Neuronal stem cell (in vitro differentiated cells): Measurements from ENCODE around the gene GALR2.
"Not testable (repeated sequence)": the region's sequence is repeated elsewhere in the genome, so short reads cannot be mapped to it uniquely, and the experiment has no call there.

Experiments used
- DNase-seq: peaks from one replicate; pipeline ENCODE4 v3.0.0-alpha.2; 2013; ENCODE audit warnings: low spot score
- H2AFZ ChIP-seq: one replicate; pipeline ENCODE4 v1.6.1; 2013; ENCODE audit warnings: mild to moderate bottlenecking, low read length, inconsistent platforms
- H2AK5ac ChIP-seq: 2 replicates; pipeline ENCODE4 v1.6.1; 2013; ENCODE audit warnings: low read depth, mild to moderate bottlenecking, inconsistent platforms, low read length, moderate library complexity, mixed read lengths
- H2BK120ac ChIP-seq: 2 replicates; pipeline ENCODE4 v1.6.1; 2013; ENCODE audit warnings: low read depth, mild to moderate bottlenecking, inconsistent platforms, low read length, moderate library complexity, mixed read lengths
- H2BK12ac ChIP-seq: one replicate; pipeline ENCODE4 v1.6.1; 2013; ENCODE audit warnings: low read length, inconsistent platforms
- H2BK15ac ChIP-seq: 2 replicates; pipeline ENCODE4 v1.6.1; 2013; ENCODE audit warnings: mild to moderate bottlenecking, low read length, inconsistent platforms, mixed read lengths
- H2BK5ac ChIP-seq: one replicate; pipeline ENCODE4 v1.6.1; 2013; ENCODE audit warnings: inconsistent platforms, mild to moderate bottlenecking, low read length, moderate library complexity
- H3K14ac ChIP-seq: one replicate; pipeline ENCODE4 v1.6.1; 2013; ENCODE audit warnings: low read length, inconsistent platforms
- H3K18ac ChIP-seq: 2 replicates; pipeline ENCODE4 v1.6.1; 2013; ENCODE audit warnings: low read length, inconsistent platforms
- H3K23ac ChIP-seq: 2 replicates; pipeline ENCODE4 v1.6.1; 2013; ENCODE audit warnings: low read depth, mild to moderate bottlenecking, mixed read lengths, low read length, inconsistent platforms; ENCODE audit not compliant: poor library complexity
- H3K27ac ChIP-seq: replicated peaks from 3 replicates; pipeline ENCODE4 v1.5.1; 2013; ENCODE audit warnings: low read length, inconsistent platforms
- H3K27me3 ChIP-seq, 3 experiments: 2 replicates each; pipeline ENCODE4 v1.6.1; 2013; ENCODE audit warnings: low read length in 3 of 3, mild to moderate bottlenecking in 2 of 3, inconsistent platforms in 1 of 3, low read depth in 1 of 3, mixed read lengths in 1 of 3, moderate library complexity in 1 of 3; ENCODE audit not compliant: control insufficient read depth in 3 of 3, insufficient read depth in 3 of 3
- H3K36me3 ChIP-seq, 2 donors: replicated peaks in 1 of 2; 2 replicates each; pipeline ENCODE4 v1.6.1; 2013; ENCODE audit warnings: low read length in 2 of 2; ENCODE audit not compliant: control insufficient read depth in 2 of 2, insufficient read depth in 2 of 2
- H3K4ac ChIP-seq: 2 replicates; pipeline ENCODE4 v1.6.1; 2013; ENCODE audit warnings: inconsistent platforms, mild to moderate bottlenecking, low read length, moderate library complexity
- H3K4me1 ChIP-seq, 2 donors: 1 replicate in 1 of 2; 2 replicates in 1 of 2; pipeline ENCODE4 v1.6.1; 2013; ENCODE audit warnings: low read length in 2 of 2, low read depth in 1 of 2; ENCODE audit not compliant: control insufficient read depth in 2 of 2, insufficient read depth in 1 of 2
- H3K4me2 ChIP-seq: one replicate; pipeline ENCODE4 v1.6.1; 2013; ENCODE audit warnings: mild to moderate bottlenecking, low read length, inconsistent platforms; ENCODE audit not compliant: insufficient read depth, poor library complexity, severe bottlenecking
- H3K4me3 ChIP-seq, 2 donors: 2 replicates each; pipeline ENCODE4 v1.5.1; 2013; ENCODE audit warnings: low read length in 2 of 2, mild to moderate bottlenecking in 2 of 2, inconsistent platforms in 1 of 2, moderate library complexity in 1 of 2
- H3K79me1 ChIP-seq: one replicate; pipeline ENCODE4 v1.6.1; 2013; ENCODE audit warnings: low read depth, mild to moderate bottlenecking, inconsistent platforms, low read length, moderate library complexity
- H3K9ac ChIP-seq: one replicate; pipeline ENCODE4 v1.6.1; 2013; ENCODE audit warnings: mild to moderate bottlenecking, low read depth, low read length, inconsistent platforms; ENCODE audit not compliant: poor library complexity
- H3K9me3 ChIP-seq, 2 donors: replicated peaks in 1 of 2; 2 replicates each; pipeline versions ENCODE3 to v1.6.1; 2013; ENCODE audit warnings: low read length in 2 of 2, mild to moderate bottlenecking in 2 of 2, inconsistent platforms in 1 of 2, low read depth in 1 of 2, mixed read lengths in 1 of 2, moderate library complexity in 1 of 2; ENCODE audit not compliant: control insufficient read depth in 2 of 2, insufficient read depth in 1 of 2
- H4K8ac ChIP-seq: one replicate; pipeline ENCODE4 v1.6.1; 2013; ENCODE audit warnings: low read depth, mild to moderate bottlenecking, inconsistent platforms, low read length, moderate library complexity
- H4K91ac ChIP-seq: one replicate; pipeline ENCODE4 v1.6.1; 2013; ENCODE audit warnings: low read length, low read depth, mild to moderate bottlenecking, inconsistent platforms; ENCODE audit not compliant: poor library complexity
- WGBS, 2 donors: extraction: QIAGEN DNeasy Blood & Tissue Kit; methylation state at CpG; one replicate each; pipeline ENCODE4 v1.1.7; 2013; ENCODE audit warnings: missing lambda C conversion rate in 2 of 2, mixed read lengths in 1 of 2; ENCODE audit not compliant: insufficient read length in 2 of 2, insufficient replicate concordance in 1 of 2; ENCODE audit errors: extremely low coverage in 2 of 2; 5-methylcytosine and 5-hydroxymethylcytosine counted together

Gene GALR2

DNA sequence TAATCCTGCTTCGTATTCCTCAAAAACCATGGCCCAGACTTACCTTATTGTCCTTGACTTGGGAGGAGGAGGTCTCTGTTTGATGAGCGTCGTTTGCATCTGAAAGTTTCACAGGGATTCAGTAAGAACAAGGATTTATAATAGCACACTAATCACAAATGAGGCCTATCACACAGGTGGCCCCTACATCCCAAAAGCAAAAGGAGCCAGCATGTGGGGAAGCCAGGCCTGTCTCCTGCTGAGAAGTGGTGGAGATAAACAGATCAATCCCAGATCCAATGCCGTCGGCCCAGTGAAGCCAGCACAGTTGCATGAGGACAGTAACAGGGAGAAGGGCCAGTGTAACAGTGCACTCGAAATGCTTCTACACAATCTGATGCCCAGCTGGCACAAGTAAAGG lies 34.2 kb upstream of the GALR2 start:
- H2BK12ac ChIP-seq = no peak overlapping the region
- H2AFZ ChIP-seq = no peak overlapping the region
- H3K9me3 ChIP-seq = no peaks in the 10 kb centered on the region
- no peak overlapping the region for H4K91ac ChIP-seq
- H3K79me1 ChIP-seq = no peaks in the 10 kb centered on the region
- no peak overlapping the region for H2AK5ac ChIP-seq
- WGBS, 2 donors = no CpG with 5 or more reads among the region's 6 CpGs
- H2BK120ac ChIP-seq = no peak overlapping the region
- peaks cover 0 to 8% of the 10 kb centered on the region in 2 donors for H3K4me1 ChIP-seq
- H3K18ac ChIP-seq = no peak overlapping the region
- no peak overlapping the region for H3K4ac ChIP-seq
- H3K36me3 ChIP-seq = peaks cover 46 to 86% of the 10 kb centered on the region in 2 donors
- no peak overlapping the region for H3K23ac ChIP-seq
- H3K14ac ChIP-seq = no peak overlapping the region
- H3K27me3 ChIP-seq = peaks cover 0 to 1% (median 0%) of the 10 kb centered on the region in 3 experiments
- no peak overlapping the region for H2BK15ac ChIP-seq
- H3K9ac ChIP-seq = no peak overlapping the region
- H2BK5ac ChIP-seq = no peak overlapping the region
- no peak for DNase-seq
- H3K4me3 ChIP-seq = peak overlapping the region in 1 of 2 donors; percentile 39
- no peak overlapping the region for H3K4me2 ChIP-seq
- H4K8ac ChIP-seq = no peak overlapping the region
- H3K27ac ChIP-seq = no peak overlapping the region

DNA sequence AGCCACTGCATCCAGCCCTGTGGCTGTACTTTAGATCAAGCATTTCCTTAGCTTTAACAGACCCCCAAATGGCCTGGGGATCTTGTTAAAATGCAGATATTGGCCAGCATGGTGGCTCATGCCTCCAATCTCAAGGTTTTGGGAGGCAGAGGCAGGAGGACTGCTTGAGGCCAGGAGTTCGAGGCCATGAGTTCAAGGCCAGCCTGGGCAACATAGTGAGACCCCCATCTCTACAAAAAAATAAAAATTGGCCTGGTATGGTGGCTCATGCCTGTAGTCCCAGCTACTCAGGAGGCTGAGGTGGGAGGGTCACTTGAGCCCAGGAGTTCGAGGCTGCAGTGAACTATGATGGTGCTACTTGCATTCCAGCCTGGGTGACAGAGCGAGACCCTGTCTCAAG lies 31.7 kb upstream of the GALR2 start:
- not testable (repeated sequence) for H2BK5ac ChIP-seq, H3K4me3 ChIP-seq, H3K27ac ChIP-seq, H3K4me2 ChIP-seq, H3K9ac ChIP-seq, H3K23ac ChIP-seq, H2BK15ac ChIP-seq, H3K79me1 ChIP-seq, H4K91ac ChIP-seq, H2AK5ac ChIP-seq, H3K14ac ChIP-seq, H3K9me3 ChIP-seq, H3K4me1 ChIP-seq, DNase-seq, H2BK120ac ChIP-seq, H3K27me3 ChIP-seq, H2BK12ac ChIP-seq, H3K18ac ChIP-seq, H2AFZ ChIP-seq, H3K4ac ChIP-seq, H4K8ac ChIP-seq
- H3K36me3 ChIP-seq = peaks cover 61 to 96% of the 10 kb centered on the region in 2 donors
- no CpG with 5 or more reads among the region's 3 CpGs for WGBS, 2 donors

DNA sequence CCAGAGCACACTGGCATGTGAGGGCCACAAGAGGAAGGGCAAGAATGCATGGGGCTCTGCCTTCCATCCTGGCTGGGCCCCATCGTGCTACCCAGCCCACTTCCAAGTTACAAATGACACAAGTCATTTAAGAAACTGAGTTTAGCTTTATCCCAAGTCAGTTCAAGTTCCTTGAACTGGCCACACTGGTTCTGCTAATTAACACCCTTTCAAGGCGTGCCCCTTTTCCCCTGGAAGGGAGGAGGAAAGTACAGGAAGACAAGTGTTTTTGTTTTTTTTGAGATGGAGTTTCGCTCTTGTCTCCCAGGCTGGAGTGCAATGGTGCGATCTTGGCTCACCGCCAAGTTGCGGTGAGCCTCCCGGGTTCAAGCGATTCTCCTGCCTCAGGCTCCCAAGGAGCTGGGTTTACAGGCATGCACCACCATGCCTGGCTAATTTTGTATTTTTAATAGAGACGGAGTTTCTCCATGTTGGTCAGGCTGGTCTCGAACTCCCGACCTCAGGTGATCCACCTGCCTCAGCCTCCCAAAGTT lies 30.0 kb upstream of the GALR2 start:
- not testable (repeated sequence) for H2BK5ac ChIP-seq, H2AK5ac ChIP-seq
- no CpG with 5 or more reads among the region's 11 CpGs for WGBS, 2 donors

DNA sequence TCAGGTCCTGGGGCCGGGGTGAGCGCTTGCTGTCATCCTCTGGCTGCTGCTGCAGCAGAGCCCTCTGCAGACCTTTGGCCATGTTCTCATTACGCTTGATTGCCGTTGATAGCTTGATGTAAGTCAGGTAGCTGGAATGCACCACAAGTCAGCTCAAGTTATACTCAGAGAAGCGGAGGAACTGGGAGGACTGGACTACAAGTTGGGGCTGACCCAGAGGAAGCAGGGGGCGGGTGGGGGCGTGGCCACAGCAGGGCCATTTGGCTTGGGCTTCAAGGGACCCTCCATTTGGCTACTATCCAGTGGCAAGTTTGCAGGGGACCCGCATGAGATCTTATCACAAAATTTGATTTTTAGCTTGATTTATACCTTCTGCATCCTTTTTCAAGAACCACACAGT lies 28.5 kb upstream of the GALR2 start:
- Histone ChIP-seq H4K91ac (no peak overlapping the region), H2BK12ac (no peak overlapping the region), H3K27ac (no peak overlapping the region), H3K4me3 (no peak overlapping the region), H3K4me2 (no peak overlapping the region), H3K23ac (no peak overlapping the region), H3K9ac (no peak overlapping the region), H3K9me3 (no peaks in the 10 kb centered on the region), H2BK15ac (no peak overlapping the region), H2AFZ (no peak overlapping the region), H3K18ac (no peak overlapping the region), H2BK120ac (no peak overlapping the region), H2BK5ac (no peak overlapping the region), H3K36me3 (peaks cover 62 to 96% of the 10 kb centered on the region in 2 donors), H3K4me1 (peaks cover 1 to 12% of the 10 kb centered on the region in 2 donors), H4K8ac (no peak overlapping the region), H3K4ac (no peak overlapping the region), H2AK5ac (no peak overlapping the region), H3K14ac (no peak overlapping the region), H3K79me1 (peaks cover 1% of the 10 kb centered on the region), H3K27me3 (peaks cover 0 to 1% (median 0%) of the 10 kb centered on the region in 3 experiments)
- WGBS, 2 donors = no CpG with 5 or more reads among the region's 8 CpGs
- no peak for DNase-seq

More for the DNA sequence above, 30.0 kb upstream of the GALR2 start:
- Histone ChIP-seq H3K27ac (peak overlapping the region; percentile 27), H3K36me3 (peaks cover 68 to 96% of the 10 kb centered on the region in 2 donors)
- H2AFZ ChIP-seq, H3K9me3 ChIP-seq, H3K4me3 ChIP-seq, H2BK12ac ChIP-seq, H3K4me2 ChIP-seq, H3K4ac ChIP-seq, DNase-seq, H4K91ac ChIP-seq, H3K9ac ChIP-seq, H4K8ac ChIP-seq, H2BK120ac ChIP-seq, H3K23ac ChIP-seq, H3K18ac ChIP-seq, H3K27me3 ChIP-seq, H3K14ac ChIP-seq, H3K79me1 ChIP-seq, H3K4me1 ChIP-seq, H2BK15ac ChIP-seq: not testable (repeated sequence)
